ENCODE data around the gene PLEKHM2.

DNA sequence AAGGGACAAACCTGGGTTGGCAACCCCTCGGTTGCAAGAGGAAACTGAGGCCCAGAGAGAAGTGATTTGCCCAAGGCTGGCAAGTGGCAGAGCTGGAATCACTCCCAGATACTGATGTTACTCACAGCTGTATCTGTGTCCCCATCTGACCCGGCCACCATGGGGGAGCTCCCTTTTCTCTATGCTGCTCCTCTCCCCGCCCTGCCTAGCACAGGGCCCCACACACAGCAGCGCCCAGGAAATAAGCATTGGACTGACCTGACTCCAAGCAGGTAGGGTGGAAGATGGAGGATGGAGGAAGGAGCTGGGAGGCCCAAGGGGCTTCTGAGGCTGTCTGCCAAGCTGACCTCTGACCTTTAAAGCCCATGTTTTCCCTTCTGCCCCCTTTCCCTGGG, 71.5 kb downstream of the PLEKHM2 start:
- no peak for TF ChIP-seq CEBPB (IDR thresholded peaks at IDR 0.05; ENCODE audit: low read depth)
- TF ChIP-seq ZNF274 (IDR thresholded peaks at IDR 0.05; ENCODE audit: low read depth, low read length), result no peak

Measured in HCT116 (cell line).